Transverse colon (tissue), 4 donors: ENCODE measurements around the gene SLC10A3. TPM values are rescaled to one million over a fixed set of nuclear protein-coding genes. Genes with fewer than 3 reads are reported as not detected.

Experiments used
- DNase-seq: peaks from one replicate; pipeline ENCODE4 v3.0.0-alpha.2; 2019
- H3K27ac ChIP-seq, 4 donors: fragments of 200-600 bp; sonication (generic); 2 replicates each; pipeline ENCODE4 v1.5.1; 2016 to 2018; ENCODE audit warnings: inconsistent platforms in 4 of 4
- H3K27me3 ChIP-seq: fragments of 200-600 bp; sonication (generic); 2 replicates; pipeline ENCODE4 v1.5.1; 2017; ENCODE audit warnings: inconsistent platforms
- H3K36me3 ChIP-seq, 4 donors: fragments of 200-600 bp; sonication (generic); 2 replicates each; pipeline ENCODE4 v1.5.1; 2017 to 2019; ENCODE audit warnings: inconsistent platforms in 4 of 4
- H3K4me1 ChIP-seq, 4 donors: fragments of 200-600 bp; sonication (generic); 2 replicates each; pipeline ENCODE4 v1.5.1; 2017 to 2020; ENCODE audit warnings: inconsistent platforms in 4 of 4
- H3K4me3 ChIP-seq, 4 donors: fragments of 200-600 bp; sonication (generic); 1 replicate in 1 of 4; 2 replicates in 3 of 4; pipeline versions ENCODE4 v1.5.1 to v1.6.1; 2017 to 2019; ENCODE audit warnings: inconsistent platforms in 4 of 4
- H3K9me3 ChIP-seq, 2 donors: fragments of 200-600 bp; sonication (generic); 2 replicates each; pipeline ENCODE4 v1.5.1; 2017 to 2019; ENCODE audit warnings: inconsistent platforms in 2 of 2
- CTCF ChIP-seq, 5 experiments: fragments of 200-600 bp in 3 of 5; fragments of 450-650 bp in 2 of 5; sonication (generic) in 3 of 5; IDR thresholded peaks; 1 replicate in 2 of 5; 2 replicates in 3 of 5; pipeline ENCODE4 v1.5.1; 2016 to 2017; ENCODE audit warnings: antibody characterized with exemption in 5 of 5, inconsistent platforms in 3 of 5, mild to moderate bottlenecking in 2 of 5, moderate library complexity in 1 of 5
- EP300 ChIP-seq: sonication (generic); formaldehyde crosslinking; IDR thresholded peaks from one replicate; pipeline ENCODE4 v1.6.1; 2017; ENCODE audit warnings: antibody characterized with exemption, low read depth
- POLR2A ChIP-seq: fragments of 450-650 bp; IDR thresholded peaks from one replicate; pipeline ENCODE4 v1.6.1; 2016; ENCODE audit warnings: antibody characterized with exemption, mild to moderate bottlenecking, moderate library complexity
- POLR2AphosphoS5 ChIP-seq, 3 donors: sonication (generic); formaldehyde crosslinking; IDR thresholded peaks; one replicate each; pipeline ENCODE4 v1.6.1; 2016; ENCODE audit warnings: antibody characterized with exemption in 3 of 3
- WGBS, 2 donors: methylation state at CpG; one replicate each; pipeline ENCODE4 v1.1.5; 2018; ENCODE audit warnings: low coverage in 1 of 2; 5-methylcytosine and 5-hydroxymethylcytosine counted together
- in situ Hi-C, 4 donors: fragments of 200-750 bp; cut with MboI; loops; one replicate each; pipeline versions ENCODE4 v1.15.0 to v1.15.1; 2017; ENCODE audit warnings: low sequenced_read_pairs in 3 of 4, low pct_ligation_motif_present in 1 of 4, low pct_unique_long_range_greater_than_20kb in 1 of 4
- intact Hi-C: fragments of 100-400 bp; cut with DNase I; formaldehyde crosslinking; loops from one replicate; pipeline ENCODE4 v1.15.1; 2023; ENCODE audit warnings: low total_unique reads
- total RNA-seq, 4 donors: library from RNA; depleted of rRNA; stranded (reverse); fragments of >200 nt; gene quantifications; one replicate each; pipeline ENCODE4 v1.1.0, GENCODE V29; 2016

SLC10A3 gene
- total RNA-seq, 4 donors from 2014 or later: 26.7 to 117 (median 34.4) TPM

- WGBS, 2 donors: 83% methylated on average over 9 of the region's 9 CpGs; no CpG with 5 or more reads in 1 of the 2 donors
- no peak overlapping the region for H3K27ac ChIP-seq
- in situ Hi-C loops (no loop called here), intact Hi-C loops (loop anchor here (5.0 kb wide), 1 partner anchor 46 kb away; the partner anchor contains the start of gene DNASE1L1)
- TF ChIP-seq EP300 (no peak), POLR2AphosphoS5 (IDR thresholded peaks at IDR 0.05) (no peak), POLR2A (no peak), CTCF (IDR thresholded peaks at IDR 0.05) (no peak)
- H3K27me3 ChIP-seq: no peaks in the 10 kb centered on the region
- H3K9me3 ChIP-seq: no peaks in the 10 kb centered on the region
- no peaks in the 10 kb centered on the region for H3K36me3 ChIP-seq
- DNase-seq: no peak
- no peak overlapping the region for H3K4me3 ChIP-seq
- H3K4me1 ChIP-seq: no peaks in the 10 kb centered on the region
These were observed 37.6 kb downstream of the SLC10A3 start for GRCh38 chrX:154452823-154453222.

GRCh38 chrX:154450312-154450711 is 40.1 kb downstream of the SLC10A3 start:
- H3K4me3 ChIP-seq: no peak overlapping the region
- TF ChIP-seq CTCF (IDR thresholded peaks at IDR 0.05) (no peak), POLR2AphosphoS5 (IDR thresholded peaks at IDR 0.05) (no peak), POLR2A (no peak), EP300 (no peak)
- in situ Hi-C loops: no loop called here
- DNase-seq: no peak
- H3K9me3 ChIP-seq: no peaks in the 10 kb centered on the region
- peaks cover 0 to 5% (median under 1%) of the 10 kb centered on the region in 4 donors for H3K4me1 ChIP-seq
- WGBS, 2 donors: 89% methylated on average over 17 of the region's 17 CpGs; no CpG with 5 or more reads in 1 of the 2 donors
- H3K27me3 ChIP-seq: no peaks in the 10 kb centered on the region
- H3K27ac ChIP-seq: no peak overlapping the region
- no peaks in the 10 kb centered on the region for H3K36me3 ChIP-seq
- intact Hi-C loops: loop anchor here (5.0 kb wide), 1 partner anchor 43 kb away; the partner anchor contains the start of gene DNASE1L1

- in situ Hi-C loops: no loop called here
- intact Hi-C loops: loop anchor here (5.0 kb wide), 1 partner anchor 42 kb away; the partner anchor contains the start of gene DNASE1L1
- peaks cover 0 to 12% (median 7%) of the 10 kb centered on the region in 4 donors for H3K4me1 ChIP-seq
- no peak overlapping the region for H3K4me3 ChIP-seq
- TF ChIP-seq POLR2A (no peak), POLR2AphosphoS5 (IDR thresholded peaks at IDR 0.05) (no peak), CTCF (IDR thresholded peaks at IDR 0.05) (no peak), EP300 (no peak)
- 91% methylated on average over 18 of the region's 18 CpGs; no CpG with 5 or more reads in 1 of the 2 donors for WGBS, 2 donors
- H3K9me3 ChIP-seq: no peaks in the 10 kb centered on the region
- H3K27me3 ChIP-seq: no peaks in the 10 kb centered on the region
- H3K27ac ChIP-seq: no peak overlapping the region
- DNase-seq: no peak
- H3K36me3 ChIP-seq: no peaks in the 10 kb centered on the region
These were observed 40.8 kb downstream of the SLC10A3 start for GRCh38 chrX:154449618-154450017.

- Histone ChIP-seq H3K36me3 (no peaks in the 10 kb centered on the region), H3K4me1 (peaks cover 0 to 16% (median 8%) of the 10 kb centered on the region in 4 donors), H3K27ac (no peak overlapping the region), H3K4me3 (no peak overlapping the region), H3K27me3 (no peaks in the 10 kb centered on the region), H3K9me3 (no peaks in the 10 kb centered on the region)
- intact Hi-C loops: no loop called here
- WGBS, 2 donors: 90 to 100% methylated on average over 3 to 14 of the region's 14 CpGs
- DNase-seq: no peak
- in situ Hi-C loops: no loop called here
- TF ChIP-seq POLR2AphosphoS5 (IDR thresholded peaks at IDR 0.05) (no peak), EP300 (no peak), POLR2A (no peak), CTCF (IDR thresholded peaks at IDR 0.05) (no peak)
These were observed 41.9 kb downstream of the SLC10A3 start for GRCh38 chrX:154448484-154448883.
